Body of pancreas (tissue), 4 donors: ENCODE data around the gene PILRA.

Source experiments
- POLR2A ChIP-seq, 3 donors: fragments of 450-650 bp; IDR thresholded peaks; one replicate each; pipeline ENCODE4 v1.6.1; 2016; ENCODE audit warnings: antibody characterized with exemption in 3 of 3, mild to moderate bottlenecking in 2 of 3
- TF ChIP-seq, protein P1 (sequence below), 7 experiments: fragments of 450-650 bp in 4 of 7; fragments of 200-600 bp in 3 of 7; sonication (generic) in 3 of 7; IDR thresholded peaks; one replicate each; pipeline ENCODE4 v1.5.1; 2016 to 2019; ENCODE audit warnings: antibody characterized with exemption in 7 of 7

GRCh38 chr7:100351657-100352058 lies 21.6 kb upstream of the PILRA start:
- TF ChIP-seq, protein P1, sequence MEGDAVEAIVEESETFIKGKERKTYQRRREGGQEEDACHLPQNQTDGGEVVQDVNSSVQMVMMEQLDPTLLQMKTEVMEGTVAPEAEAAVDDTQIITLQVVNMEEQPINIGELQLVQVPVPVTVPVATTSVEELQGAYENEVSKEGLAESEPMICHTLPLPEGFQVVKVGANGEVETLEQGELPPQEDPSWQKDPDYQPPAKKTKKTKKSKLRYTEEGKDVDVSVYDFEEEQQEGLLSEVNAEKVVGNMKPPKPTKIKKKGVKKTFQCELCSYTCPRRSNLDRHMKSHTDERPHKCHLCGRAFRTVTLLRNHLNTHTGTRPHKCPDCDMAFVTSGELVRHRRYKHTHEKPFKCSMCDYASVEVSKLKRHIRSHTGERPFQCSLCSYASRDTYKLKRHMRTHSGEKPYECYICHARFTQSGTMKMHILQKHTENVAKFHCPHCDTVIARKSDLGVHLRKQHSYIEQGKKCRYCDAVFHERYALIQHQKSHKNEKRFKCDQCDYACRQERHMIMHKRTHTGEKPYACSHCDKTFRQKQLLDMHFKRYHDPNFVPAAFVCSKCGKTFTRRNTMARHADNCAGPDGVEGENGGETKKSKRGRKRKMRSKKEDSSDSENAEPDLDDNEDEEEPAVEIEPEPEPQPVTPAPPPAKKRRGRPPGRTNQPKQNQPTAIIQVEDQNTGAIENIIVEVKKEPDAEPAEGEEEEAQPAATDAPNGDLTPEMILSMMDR (IDR thresholded peaks at IDR 0.05) = no peak
- no peak for TF ChIP-seq POLR2A (IDR thresholded peaks at IDR 0.05)
